Measurements from ENCODE around the gene UFD1. TPM values are rescaled to one million over a fixed set of nuclear protein-coding genes. Genes with fewer than 3 reads are reported as not detected.

The UFD1 gene
- total RNA-seq, 1 donor from 2014 or later: 41.8 TPM

- H3K27ac ChIP-seq (replicated peaks): no peak overlapping the region
- no peak for TF ChIP-seq CTCF (IDR thresholded peaks at IDR 0.05; ENCODE audit: borderline replicate concordance)
- no peaks in the 10 kb centered on the region for H3K4me1 ChIP-seq
- H3K4me3 ChIP-seq: no peak overlapping the region
- no peaks in the 10 kb centered on the region for H3K9me3 ChIP-seq (replicated peaks)
- intact Hi-C loops (cut with micrococcal nuclease): no loop called here
- H3K36me3 ChIP-seq: peaks cover 89% of the 10 kb centered on the region
- no peaks in the 10 kb centered on the region for H3K27me3 ChIP-seq (ENCODE audit: low read depth)
- no peak for DNase-seq
Observed at GRCh38 chr22:19466126-19466716, 12.8 kb downstream of the UFD1 start.

- TF ChIP-seq CTCF (IDR thresholded peaks at IDR 0.05; ENCODE audit: borderline replicate concordance): no peak
- Histone ChIP-seq H3K9me3 (replicated peaks) (no peaks in the 10 kb centered on the region), H3K27ac (replicated peaks) (no peak overlapping the region), H3K4me1 (no peaks in the 10 kb centered on the region), H3K4me3 (no peak overlapping the region), H3K36me3 (peaks cover 86% of the 10 kb centered on the region), H3K27me3 (ENCODE audit: low read depth) (no peaks in the 10 kb centered on the region)
- no peak for DNase-seq
- intact Hi-C loops (cut with micrococcal nuclease): no loop called here
Observed at GRCh38 chr22:19464975-19465374, 14.0 kb downstream of the UFD1 start.

DNA sequence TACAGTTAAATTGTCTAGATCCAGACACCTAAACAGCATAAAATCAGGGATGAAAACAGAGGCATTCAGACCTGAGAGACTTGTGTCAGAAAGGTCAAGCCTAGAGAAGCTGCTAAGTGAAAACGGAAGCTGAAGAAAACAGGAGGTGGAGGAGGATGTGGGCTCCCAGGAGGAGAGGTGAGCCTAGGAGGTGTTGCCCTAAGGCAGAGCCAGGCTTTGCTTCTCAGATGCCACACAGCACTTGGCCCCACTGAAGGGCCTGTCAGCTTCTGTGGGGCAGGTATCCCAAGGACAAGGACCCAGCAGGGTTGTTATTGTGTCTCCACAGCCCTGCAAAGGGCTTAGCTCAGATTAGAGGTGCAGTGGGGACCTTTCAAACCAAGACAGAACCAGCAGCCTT lies 14.4 kb downstream of the UFD1 start:
- H3K36me3 ChIP-seq: peaks cover 82% of the 10 kb centered on the region
- intact Hi-C loops (cut with micrococcal nuclease): no loop called here
- no peak for DNase-seq
- H3K27me3 ChIP-seq (ENCODE audit: low read depth): no peaks in the 10 kb centered on the region
- peak overlapping the region; percentile 44 for H3K27ac ChIP-seq (replicated peaks)
- TF ChIP-seq CTCF (IDR thresholded peaks at IDR 0.05; ENCODE audit: borderline replicate concordance): no peak
- H3K4me1 ChIP-seq: no peaks in the 10 kb centered on the region
- H3K9me3 ChIP-seq (replicated peaks): no peaks in the 10 kb centered on the region
- H3K4me3 ChIP-seq: no peak overlapping the region

DNA sequence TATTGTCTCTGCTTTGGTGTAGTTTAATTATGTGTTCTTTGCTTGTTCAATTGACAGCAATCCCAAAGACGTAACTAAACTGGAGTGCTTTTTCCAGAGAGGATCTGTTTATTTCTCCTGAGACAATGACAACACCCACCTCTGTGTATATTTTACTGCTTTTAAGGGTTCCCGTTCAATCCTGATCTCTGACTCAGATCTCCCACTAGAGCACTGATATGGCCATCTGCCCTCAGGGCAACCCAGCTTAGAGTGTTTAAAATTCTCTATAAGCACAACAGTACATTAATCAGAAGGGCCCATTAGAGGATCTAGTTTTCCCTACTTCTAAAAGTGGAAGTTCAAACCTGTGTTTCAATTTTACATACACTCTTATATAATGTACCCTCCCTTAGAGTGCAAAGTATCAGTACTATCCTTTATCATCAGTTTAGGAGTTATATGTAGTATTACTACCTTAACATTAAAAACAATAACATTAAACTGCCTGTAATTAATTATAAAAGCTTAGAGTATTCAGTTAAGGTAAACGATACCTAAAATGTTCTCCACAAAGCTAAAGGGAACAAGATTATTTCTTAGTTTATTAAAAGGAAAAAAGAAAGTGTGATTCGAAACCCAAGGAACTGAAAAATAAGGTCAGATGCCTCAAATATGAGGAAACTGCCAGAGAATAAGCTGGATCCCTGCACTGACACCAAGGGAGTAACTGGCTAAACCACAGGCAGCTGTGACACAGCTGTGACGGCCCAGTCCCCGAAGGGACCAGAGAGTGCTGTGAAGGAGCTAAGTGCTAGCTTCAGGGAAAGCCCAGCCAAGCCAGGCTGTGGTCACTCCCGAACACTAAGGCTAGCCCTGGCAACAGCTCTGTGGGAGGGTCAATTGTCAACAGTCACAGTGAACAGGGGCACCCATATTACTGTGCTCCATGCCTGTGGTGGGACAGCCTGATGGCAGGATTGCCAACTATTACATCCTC lies 15.2 kb downstream of the UFD1 start:
- peak; percentile 58 for DNase-seq
- peaks cover 81% of the 10 kb centered on the region for H3K36me3 ChIP-seq
- H3K27ac ChIP-seq (replicated peaks): peak overlapping the region; percentile 44
- TF ChIP-seq CTCF (IDR thresholded peaks at IDR 0.05; ENCODE audit: borderline replicate concordance): no peak
- H3K9me3 ChIP-seq (replicated peaks): no peaks in the 10 kb centered on the region
- H3K4me1 ChIP-seq: no peaks in the 10 kb centered on the region
- intact Hi-C loops (cut with micrococcal nuclease): no loop called here
- no peak overlapping the region for H3K4me3 ChIP-seq
- no peaks in the 10 kb centered on the region for H3K27me3 ChIP-seq (ENCODE audit: low read depth)

GRCh38 chr22:19463008-19463407 lies 16.0 kb downstream of the UFD1 start:
- Histone ChIP-seq H3K4me3 (no peak overlapping the region), H3K4me1 (no peaks in the 10 kb centered on the region), H3K27ac (replicated peaks) (no peak overlapping the region), H3K9me3 (replicated peaks) (no peaks in the 10 kb centered on the region), H3K27me3 (ENCODE audit: low read depth) (no peaks in the 10 kb centered on the region), H3K36me3 (peaks cover 81% of the 10 kb centered on the region)
- intact Hi-C loops (cut with micrococcal nuclease): no loop called here
- DNase-seq: no peak
- TF ChIP-seq CTCF (IDR thresholded peaks at IDR 0.05; ENCODE audit: borderline replicate concordance): no peak

All from left ventricle myocardium inferior (tissue), 1 donor.